Endometrium (tissue), 2 donors: Measurements from ENCODE around the gene C5.
"Not testable (repeated sequence)": the region's sequence is repeated elsewhere in the genome, so short reads cannot be mapped to it uniquely, and the experiment has no call there.

Source experiments
- FAIRE-seq: peaks from 2 replicates; lab custom pipeline; 2012; peaks lifted over from hg19 to GRCh38; lab: Jason Lieb, UNC
- donor health status: control.
- donor health status: control.

The C5 gene

GRCh38 chr9:120978987-120979386 lies 71.1 kb downstream of the C5 start:
- FAIRE-seq = no peak

DNA sequence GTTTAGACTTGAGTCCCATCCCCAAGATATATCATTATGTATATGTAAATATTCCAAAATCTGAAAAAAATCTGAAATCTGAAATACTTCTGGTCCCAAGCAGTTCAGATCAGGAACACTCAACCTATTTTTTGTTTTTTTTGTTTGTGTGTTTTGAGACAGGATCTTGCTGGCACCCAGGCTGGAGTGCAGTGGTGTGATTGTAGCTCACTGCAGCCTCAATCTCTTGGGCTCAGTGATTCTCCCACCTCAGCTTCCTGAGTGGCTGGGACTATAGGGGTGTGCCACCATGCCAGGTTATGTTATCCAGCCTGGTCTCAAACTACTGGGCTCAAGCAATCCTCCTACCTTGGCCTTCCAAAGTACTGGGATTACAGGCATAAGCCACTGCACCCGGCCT lies 72.8 kb downstream of the C5 start:
- FAIRE-seq = no peak

DNA sequence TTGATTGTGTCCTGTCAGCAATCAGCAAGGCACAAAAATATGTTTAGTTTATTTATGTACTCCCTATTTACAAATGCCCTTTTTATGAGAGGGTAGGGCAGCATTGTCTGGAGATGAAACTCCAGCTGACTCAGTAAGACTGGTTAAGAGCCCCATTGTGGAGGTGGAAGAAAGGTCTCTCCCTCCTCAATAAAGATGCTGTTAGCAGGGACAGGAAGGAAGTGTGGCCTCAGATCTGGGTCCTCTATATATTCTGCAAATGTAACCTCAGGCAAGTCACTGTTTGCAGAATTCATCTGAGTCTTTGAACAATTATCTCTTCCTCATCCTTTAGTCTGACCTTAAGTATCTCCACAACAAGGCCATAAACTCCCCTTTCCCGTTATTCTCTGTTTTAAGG lies 75.2 kb downstream of the C5 start:
- no peak for FAIRE-seq

DNA sequence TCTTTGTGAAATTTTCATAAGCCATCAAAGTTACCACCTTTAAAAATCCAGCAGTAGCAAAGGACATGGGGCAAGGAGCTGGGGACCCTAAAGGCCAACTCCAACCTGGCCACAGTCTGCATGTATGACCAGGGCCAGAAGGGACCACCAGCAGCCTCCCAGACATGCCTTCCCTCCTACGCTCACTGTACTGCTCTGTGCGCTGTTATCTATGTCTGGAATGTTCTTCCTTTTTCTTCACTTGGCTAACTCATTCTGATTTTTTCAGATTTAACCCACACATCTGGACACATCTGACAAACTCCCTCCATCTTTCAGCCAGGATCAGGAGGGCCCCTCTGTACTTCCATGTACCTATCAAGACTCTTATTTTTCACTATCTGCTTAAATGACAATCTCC lies 75.9 kb downstream of the C5 start:
- FAIRE-seq = no peak

GRCh38 chr9:120971938-120972337 lies 78.1 kb downstream of the C5 start:
- no peak for FAIRE-seq

DNA sequence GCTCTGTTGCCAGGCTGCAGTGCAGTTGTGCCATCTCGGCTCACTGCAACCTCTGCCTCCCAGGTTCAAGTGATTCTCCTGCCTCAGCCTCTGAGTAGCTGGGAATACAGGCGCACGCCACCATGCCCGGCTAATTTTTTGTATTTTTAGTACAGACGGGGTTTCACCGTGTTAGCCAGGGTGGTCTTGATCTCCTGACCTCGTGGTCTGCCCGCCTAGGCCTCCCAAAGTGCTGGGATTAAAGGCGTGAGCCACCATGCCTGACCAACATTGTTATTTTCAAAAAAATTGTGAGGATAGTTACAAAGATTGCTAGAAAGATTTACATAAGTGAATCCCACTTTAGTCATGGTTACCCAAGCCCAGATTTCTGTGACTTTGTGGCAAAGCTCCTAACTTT lies 78.6 kb downstream of the C5 start:
- FAIRE-seq = not testable (repeated sequence)

DNA sequence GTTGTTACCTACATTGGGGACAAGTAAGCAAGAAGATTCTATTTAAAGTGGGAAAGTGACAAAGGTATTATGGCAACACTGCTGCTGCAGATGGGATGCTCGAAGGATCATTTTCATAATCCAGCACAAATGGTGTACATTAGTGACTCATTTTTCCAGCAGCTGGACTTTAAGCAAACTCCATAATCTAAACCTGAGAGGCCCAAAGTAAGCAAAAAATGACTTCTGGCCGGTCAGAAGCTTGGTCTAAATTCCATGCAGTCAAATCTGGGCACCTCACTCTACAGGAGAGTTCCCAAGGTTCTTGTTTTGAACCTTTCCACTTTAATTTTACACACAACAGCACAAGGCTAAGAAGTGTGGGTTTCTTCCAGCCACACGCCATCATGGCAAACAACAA lies 79.8 kb downstream of the C5 start:
- FAIRE-seq = no peak

DNA sequence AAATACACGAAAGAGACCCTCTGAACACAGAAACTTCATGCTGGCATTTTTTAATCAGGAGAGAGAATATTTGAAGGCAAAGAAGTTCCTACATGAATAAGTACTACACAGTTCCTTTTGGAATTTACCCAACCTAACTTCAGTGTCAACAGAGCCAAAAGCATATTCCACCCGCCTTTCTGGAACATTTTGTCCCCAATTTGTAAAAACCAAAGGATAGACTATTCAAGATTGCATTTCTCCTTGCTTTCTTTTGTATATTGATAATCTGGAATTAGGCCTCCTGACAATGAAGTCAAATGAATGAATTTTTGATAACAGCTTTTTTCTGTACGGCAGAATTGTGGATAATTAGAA lies 84.1 kb downstream of the C5 start:
- no peak for FAIRE-seq

GRCh38 chr9:120965344-120966012 lies 84.6 kb downstream of the C5 start:
- FAIRE-seq = no peak

- no peak for FAIRE-seq
These were observed 88.1 kb downstream of the C5 start for GRCh38 chr9:120961936-120962335.

DNA sequence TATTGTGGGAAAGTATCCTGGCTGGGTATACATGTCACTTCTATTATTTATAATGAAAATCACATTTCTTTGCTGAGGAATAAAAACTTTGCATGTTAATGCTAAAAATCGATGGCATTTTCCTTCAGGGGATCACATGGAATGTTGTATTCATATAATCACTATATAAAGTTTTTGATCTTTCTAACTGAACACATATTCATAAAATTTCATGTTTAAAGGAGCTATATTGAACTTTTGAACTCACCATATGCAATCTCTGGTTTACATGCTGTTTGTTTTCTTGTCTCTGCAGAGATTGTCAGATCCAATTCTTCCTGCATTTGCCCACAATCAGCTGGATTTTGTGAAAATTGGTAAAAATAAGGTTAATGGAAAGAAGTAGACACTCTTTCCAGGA lies 90.1 kb downstream of the C5 start:
- no peak for FAIRE-seq

- FAIRE-seq = no peak
These were observed 93.2 kb downstream of the C5 start for GRCh38 chr9:120956862-120957261.

DNA sequence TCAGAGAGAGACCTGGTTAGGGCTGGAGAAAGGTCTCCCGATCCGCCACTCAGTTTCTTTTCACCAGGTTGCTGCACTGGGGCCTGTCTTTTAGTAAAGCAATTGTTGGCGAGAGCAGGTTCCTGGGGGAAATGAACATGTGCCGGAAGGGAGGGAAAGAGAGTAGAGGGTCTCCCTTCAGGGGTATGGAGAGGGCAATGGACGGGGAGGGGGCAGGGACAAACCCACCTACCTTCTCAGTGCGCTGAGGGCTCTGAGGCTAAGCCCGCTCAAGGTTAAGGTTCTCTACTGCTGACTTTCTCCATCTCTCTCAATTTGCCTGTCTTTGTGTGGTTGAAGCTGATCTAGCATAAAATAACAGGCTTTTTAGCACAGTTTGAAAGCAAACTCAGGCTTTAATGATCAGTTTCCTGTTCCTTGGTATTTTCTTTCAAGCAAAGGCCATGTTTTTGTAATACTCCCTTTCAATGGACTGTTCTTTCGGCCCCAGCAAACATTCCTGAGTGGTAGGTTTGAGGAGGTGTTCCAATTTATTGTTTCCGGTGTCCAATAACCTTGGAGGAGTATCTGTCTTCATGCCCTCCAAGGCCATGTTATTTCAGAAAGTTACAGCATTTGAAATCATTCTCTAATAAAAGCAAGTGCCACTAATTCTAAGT lies 98.0 kb downstream of the C5 start:
- no peak for FAIRE-seq

GRCh38 chr9:120950421-120951388 lies 99.4 kb downstream of the C5 start:
- FAIRE-seq = no peak

GRCh38 chr9:120949290-120949689 lies 100.8 kb downstream of the C5 start:
- no peak for FAIRE-seq

DNA sequence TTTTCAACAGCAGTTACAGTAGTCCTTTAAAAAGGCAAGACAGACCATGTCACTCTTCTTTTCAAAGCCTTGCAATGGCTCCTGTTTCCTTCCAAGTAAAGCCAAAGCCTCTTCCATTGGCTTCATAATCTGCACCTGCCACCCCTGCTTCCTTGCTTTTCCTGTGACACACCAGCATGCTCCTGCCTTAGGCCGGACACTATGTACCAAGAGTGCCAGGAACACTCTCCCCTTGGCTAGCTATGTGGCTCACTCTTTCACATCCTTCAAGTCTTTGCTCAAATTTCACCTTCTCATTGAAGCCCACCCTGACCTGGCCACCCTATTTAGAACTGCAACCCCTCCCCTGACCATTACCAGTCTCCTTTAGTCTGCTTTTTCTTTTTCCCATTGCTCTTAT lies 101.3 kb downstream of the C5 start:
- FAIRE-seq = no peak

DNA sequence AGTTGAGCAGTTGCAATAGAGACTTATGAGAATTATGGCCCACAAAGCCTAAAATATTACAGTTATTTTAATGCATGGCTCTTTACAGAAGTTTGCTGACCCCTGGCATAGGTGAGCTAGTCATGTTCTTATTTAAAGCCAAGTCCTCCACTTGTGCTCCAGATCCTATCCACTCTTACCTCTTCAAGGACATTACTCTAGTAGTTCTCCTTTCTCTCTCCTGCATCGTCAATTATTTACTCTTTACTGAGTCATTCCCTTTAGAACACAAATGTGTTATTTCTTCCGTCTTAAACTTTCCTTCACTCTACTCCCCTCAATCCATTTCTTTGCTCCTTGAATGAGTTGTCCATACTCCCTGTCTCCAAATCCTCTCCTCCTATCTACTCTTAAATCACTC lies 102.9 kb downstream of the C5 start:
- FAIRE-seq = no peak

DNA sequence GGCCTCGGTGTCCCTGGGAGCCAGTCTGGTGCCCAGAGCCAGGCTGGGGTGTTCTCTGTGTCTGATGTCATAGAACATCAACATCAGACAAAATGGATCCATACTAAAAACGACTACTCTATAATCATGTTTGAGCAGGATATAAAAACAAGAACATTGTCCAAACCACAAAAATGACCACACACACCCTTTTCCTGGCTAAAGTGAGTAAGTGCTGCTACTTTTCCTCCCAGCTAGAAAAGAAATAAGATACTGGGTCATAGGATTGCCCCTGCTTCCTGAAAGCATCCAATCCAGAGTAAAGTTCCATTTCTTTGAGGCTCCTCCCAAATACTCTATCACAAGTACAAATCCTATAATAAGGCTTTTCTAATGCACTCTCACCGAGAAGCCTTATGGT lies 103.8 kb downstream of the C5 start:
- no peak for FAIRE-seq

DNA sequence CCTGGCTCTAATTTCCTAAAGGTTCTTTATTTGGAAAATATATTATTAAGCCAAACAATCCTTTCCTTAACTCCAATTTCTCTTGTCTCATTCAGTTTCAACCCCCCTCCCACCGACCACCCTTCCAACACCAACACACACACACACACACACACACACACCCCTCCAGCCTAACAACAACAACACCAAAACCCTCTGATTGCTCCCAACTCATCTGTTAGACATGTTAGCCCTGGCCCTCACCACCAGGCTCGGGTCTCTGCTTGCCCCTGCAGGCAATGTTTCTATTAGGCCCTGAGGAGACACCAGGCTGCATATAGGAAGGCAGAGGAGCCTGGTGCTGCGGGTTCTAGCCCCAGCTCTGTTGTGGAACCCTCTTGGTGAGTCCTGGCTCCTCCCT lies 105.1 kb downstream of the C5 start:
- no peak for FAIRE-seq

- FAIRE-seq = no peak
These were observed 105.6 kb downstream of the C5 start for GRCh38 chr9:120944434-120944843.

DNA sequence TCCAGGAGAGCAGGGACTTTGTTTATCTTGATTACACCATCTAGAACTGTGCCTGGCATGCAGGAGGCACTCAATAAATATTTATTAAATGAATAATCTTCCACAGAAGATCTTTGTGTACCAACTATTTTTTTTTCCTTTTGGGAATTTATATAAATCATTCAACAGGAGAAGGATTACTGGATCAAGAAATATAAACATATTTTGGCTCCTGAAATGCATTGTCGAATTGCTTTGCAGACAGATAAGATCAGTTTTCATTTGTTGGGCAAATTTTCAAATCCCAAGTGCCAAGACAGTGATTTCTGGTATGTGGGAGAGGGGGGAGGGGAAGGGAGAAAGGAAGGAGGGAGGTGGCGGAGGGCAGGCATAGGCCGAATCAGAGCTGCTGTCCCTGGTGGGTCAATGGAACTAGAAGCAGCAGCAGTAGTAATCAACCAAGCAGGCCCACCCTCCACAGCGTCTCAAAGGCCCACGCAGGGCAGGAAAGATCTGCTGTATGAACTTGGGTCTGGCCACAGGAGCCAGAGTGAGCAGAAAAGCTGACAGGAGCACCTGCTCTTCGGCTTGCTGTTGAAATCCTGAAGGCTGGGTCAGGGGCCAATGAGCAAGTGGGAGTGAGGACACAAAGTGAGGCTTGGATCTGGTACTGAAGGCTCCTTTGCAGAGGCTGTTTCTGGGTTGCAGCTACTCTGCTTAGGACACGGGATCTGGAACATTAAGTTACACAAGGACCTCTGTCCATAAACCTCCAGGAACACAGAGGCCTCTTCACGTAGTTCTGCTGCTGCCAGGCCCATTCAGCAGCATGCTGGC lies 107.7 kb downstream of the C5 start:
- FAIRE-seq = no peak

GRCh38 chr9:120941046-120941770 lies 108.9 kb downstream of the C5 start:
- FAIRE-seq = no peak
